Endothelial cell of umbilical vein (primary cell): Measurements from ENCODE around the gene PIGZ. TPM values are rescaled to one million over a fixed set of nuclear protein-coding genes. Genes with fewer than 3 reads are reported as not detected.

Experiments used
- BruUV-seq: library from RNA; stranded (reverse); fragments of 400-500 nt; replicated peaks from 2 replicates; lab custom pipeline; 2021; lab: Mats Ljungman, UMichigan
- CTCF ChIA-PET: fragments of 300-600, 350-600 bp; sonication (Branson Sonifier 250); formaldehyde crosslinking; loops from one replicate; lab custom pipeline; 2021; ENCODE audit warnings: antibody characterized with exemption, inconsistent platforms; lab: Charles Lee
- POLR2A ChIA-PET: fragments of 300-600, 350-600 bp; sonication (Branson Sonifier 250); formaldehyde crosslinking; loops from one replicate; lab custom pipeline; 2021; ENCODE audit warnings: antibody characterized with exemption, inconsistent platforms; lab: Charles Lee
- DNase-seq: peaks from one replicate; pipeline ENCODE4 v3.0.0-alpha.2; 2011; ENCODE audit warnings: low read depth, low spot score
- FAIRE-seq: peaks from 2 replicates; lab custom pipeline; 2011; peaks lifted over from hg19 to GRCh38; lab: Jason Lieb, UNC
- H2AFZ ChIP-seq: 2 replicates; pipeline ENCODE4 v1.6.0; 2012; ENCODE audit warnings: low read depth, low read length, control low read depth, inconsistent platforms
- H3K27ac ChIP-seq: 2 replicates; pipeline ENCODE4 v1.5.1; 2011; ENCODE audit warnings: low read depth, mild to moderate bottlenecking, control low read depth, low read length, moderate library complexity; ENCODE audit not compliant: insufficient read depth
- H3K27me3 ChIP-seq, 2 experiments: 2 replicates each; pipeline versions ENCODE4 v1.6.0 to v1.6.1; 2011; ENCODE audit warnings: low read length in 2 of 2, mixed read lengths in 1 of 2; ENCODE audit not compliant: control insufficient read depth in 2 of 2, insufficient read depth in 2 of 2
- H3K36me3 ChIP-seq, 2 experiments: 2 replicates in 1 of 2; 3 replicates in 1 of 2; pipeline ENCODE4 v1.5.1; 2011; ENCODE audit warnings: low read length in 2 of 2, mild to moderate bottlenecking in 1 of 2, moderate library complexity in 1 of 2; ENCODE audit not compliant: control insufficient read depth in 2 of 2, insufficient read depth in 2 of 2; ENCODE audit errors: extremely low read depth in 1 of 2
- H3K4me1 ChIP-seq: 3 replicates; pipeline ENCODE4 v1.5.1; 2011; ENCODE audit warnings: mild to moderate bottlenecking, low read length; ENCODE audit not compliant: control insufficient read depth, insufficient read depth; ENCODE audit errors: extremely low read depth
- H3K4me2 ChIP-seq: 2 replicates; pipeline ENCODE4 v1.6.1; 2011; ENCODE audit warnings: low read length, control low read depth, mixed read lengths; ENCODE audit not compliant: insufficient read depth
- H3K4me3 ChIP-seq, 3 experiments: fragments of 200-600 bp in 1 of 3; sonication (generic), shearing (Covaris generic) in 1 of 3; replicated peaks in 1 of 3; 2 replicates each; pipeline ENCODE4 v1.5.1; 2011 to 2016; ENCODE audit warnings: control low read depth in 3 of 3, low read length in 3 of 3, mild to moderate bottlenecking in 2 of 3, inconsistent platforms in 1 of 3, low read depth in 1 of 3, moderate library complexity in 1 of 3; ENCODE audit not compliant: insufficient read depth in 1 of 3
- H3K79me2 ChIP-seq: 2 replicates; pipeline ENCODE4 v1.6.0; 2012; ENCODE audit warnings: low read length, inconsistent platforms; ENCODE audit not compliant: control insufficient read depth, insufficient read depth
- H3K9ac ChIP-seq: replicated peaks from 2 replicates; pipeline ENCODE3; 2011; ENCODE audit warnings: low read length, control low read depth; ENCODE audit not compliant: insufficient read depth; ENCODE audit errors: extremely low read depth
- H3K9me1 ChIP-seq: replicated peaks from 3 replicates; pipeline ENCODE4 v1.6.0; 2011; ENCODE audit warnings: mild to moderate bottlenecking, low read length; ENCODE audit not compliant: control insufficient read depth, insufficient read depth; ENCODE audit errors: extremely low read depth
- H3K9me3 ChIP-seq: replicated peaks from 2 replicates; pipeline ENCODE4 v1.5.1; 2012; ENCODE audit warnings: low read length, inconsistent platforms; ENCODE audit not compliant: control insufficient read depth, insufficient read depth
- H4K20me1 ChIP-seq: replicated peaks from 2 replicates; pipeline ENCODE3; 2011; ENCODE audit warnings: mild to moderate bottlenecking, low read length; ENCODE audit not compliant: control insufficient read depth, insufficient read depth; ENCODE audit errors: extremely low read depth
- CTCF ChIP-seq, 2 donors: IDR thresholded peaks; 1 replicate in 1 of 2; 2 replicates in 1 of 2; pipeline ENCODE4 v1.5.1; 2011; ENCODE audit warnings: low read length in 2 of 2, mild to moderate bottlenecking in 2 of 2, moderate library complexity in 2 of 2, control low read depth in 1 of 2, inconsistent platforms in 1 of 2, low read depth in 1 of 2; ENCODE audit not compliant: insufficient read depth in 1 of 2; ENCODE audit errors: extremely low read depth in 1 of 2
- EZH2 ChIP-seq: IDR thresholded peaks from 2 replicates; pipeline ENCODE4 v1.6.1; 2012; ENCODE audit warnings: borderline replicate concordance, low read depth, mild to moderate bottlenecking, moderate library complexity, low read length, inconsistent platforms; ENCODE audit not compliant: severe bottlenecking
- FOS ChIP-seq: IDR thresholded peaks from 2 replicates; pipeline ENCODE4 v1.6.1; 2011; ENCODE audit warnings: mild to moderate bottlenecking, low read length, moderate library complexity, borderline replicate concordance; ENCODE audit not compliant: insufficient read depth
- GATA2 ChIP-seq: IDR thresholded peaks from 2 replicates; pipeline ENCODE4 v1.7.0; 2011; ENCODE audit warnings: low read depth, mild to moderate bottlenecking, moderate library complexity, mixed read lengths, low read length; ENCODE audit not compliant: insufficient read length, insufficient read depth
- JUN ChIP-seq: IDR thresholded peaks from 2 replicates; pipeline ENCODE4 v1.6.1; 2011; ENCODE audit warnings: borderline replicate concordance, low read depth; ENCODE audit not compliant: insufficient read length, insufficient read depth
- MAX ChIP-seq: IDR thresholded peaks from 2 replicates; pipeline ENCODE4 v1.6.1; 2011; ENCODE audit not compliant: insufficient read depth, insufficient read length
- MYC ChIP-seq: IDR thresholded peaks from one replicate; pipeline ENCODE4 v1.6.1; 2011; ENCODE audit warnings: mild to moderate bottlenecking, low read depth, low read length
- POLR2A ChIP-seq: IDR thresholded peaks from 2 replicates; pipeline ENCODE4 v1.6.1; 2012; ENCODE audit warnings: low read depth, mild to moderate bottlenecking, control low read depth, low read length
- POLR2AphosphoS5 ChIP-seq: IDR thresholded peaks from 2 replicates; pipeline ENCODE4 v1.6.1; 2012; ENCODE audit warnings: low read depth, mild to moderate bottlenecking, control low read depth, low read length, moderate library complexity; ENCODE audit not compliant: insufficient read depth
- dilution Hi-C: fragments of 300-500 bp; cut with MboI; formaldehyde crosslinking; loops from one replicate; pipeline ENCODE4 v1.15.0; 2019; ENCODE audit warnings: low sequenced_read_pairs; ENCODE audit not compliant: extremely low pct_ligation_motif_present
- intact Hi-C: fragments of 100-400 bp; cut with micrococcal nuclease; formaldehyde crosslinking; loops from one replicate; pipeline ENCODE4 v1.10.0; 2022
- polyA plus RNA-seq, 4 experiments: library from polyadenylated mRNA; depleted of rRNA in 3 of 4; stranded (reverse) in 3 of 4; unstranded in 1 of 4; fragments of >200 nt; gene quantifications; 2 replicates each; pipeline versions ENCODE4 v1.2.1 to v1.2.3, GENCODE V29; 2011 to 2012; ENCODE audit warnings: missing spikeins in 1 of 4
- total RNA-seq: library from RNA; stranded (reverse); gene quantifications from 2 replicates; pipeline ENCODE4 v1.2.3, GENCODE V29; 2021

Gene PIGZ
- total and polyA plus RNA-seq, 2 donors (not counting 3 experiments of a cell fraction or from before 2014, with no cell fraction given): 6.0 to 6.5 TPM

GRCh38 chr3:197008436-197009209 is 40.0 kb upstream of the PIGZ start:
- intact Hi-C loops: loop anchor here (10.0 kb wide), 1 partner anchor 506 kb away; no protein-coding TSS in a partner anchor
- Histone ChIP-seq H3K4me2 (no peak overlapping the region), H3K27ac (no peak overlapping the region), H3K27me3 (no peaks in the 10 kb centered on the region), H3K9me1 (no peaks in the 10 kb centered on the region), H3K9me3 (no peaks in the 10 kb centered on the region), H2AFZ (no peak overlapping the region), H3K4me1 (peaks cover 2% of the 10 kb centered on the region), H3K9ac (no peak overlapping the region), H3K36me3 (no peaks in the 10 kb centered on the region), H4K20me1 (no peaks in the 10 kb centered on the region), H3K4me3 (no peak overlapping the region), H3K79me2 (no peaks in the 10 kb centered on the region)
- DNase-seq (no peak), FAIRE-seq (no peak)
- TF ChIP-seq JUN: no peak
- no peak for TF ChIP-seq POLR2A
- TF ChIP-seq CTCF (IDR thresholded peaks at IDR 0.05; ENCODE audit: extremely low read depth in 1 of 2, insufficient read depth in 1 of 2, low read depth in 1 of 2, low read length in 2 of 2): no peak
- no peak for TF ChIP-seq POLR2AphosphoS5
- CTCF ChIA-PET: interaction anchor here (2.3 kb wide), 1 partner anchor 21 kb away, joined by 9 read pairs; the partner anchor contains the start of gene MELTF
- no TSS peak for BruUV-seq
- dilution Hi-C loops: no loop called here
- POLR2A ChIA-PET: no interaction called here

- no peaks in the 10 kb centered on the region for H3K9me3 ChIP-seq
- H3K27me3 ChIP-seq: no peaks in the 10 kb centered on the region
- DNase-seq (no peak), FAIRE-seq (no peak)
- no peaks in the 10 kb centered on the region for H3K9me1 ChIP-seq
- no peak overlapping the region for H2AFZ ChIP-seq
- ChIA-PET CTCF (no interaction called here), POLR2A (no interaction called here)
- H3K4me1 ChIP-seq: peaks cover 2% of the 10 kb centered on the region
- H3K4me2 ChIP-seq: no peak overlapping the region
- no peaks in the 10 kb centered on the region for H3K79me2 ChIP-seq
- H3K4me3 ChIP-seq: no peak overlapping the region
- dilution Hi-C loops: no loop called here
- intact Hi-C loops: loop anchor here (10.0 kb wide), 1 partner anchor 507 kb away; no protein-coding TSS in a partner anchor
- H3K27ac ChIP-seq: no peak overlapping the region
- no TSS peak for BruUV-seq
- TF ChIP-seq EZH2 (no peak), JUN (no peak), POLR2A (no peak), GATA2 (no peak), CTCF (IDR thresholded peaks at IDR 0.05; ENCODE audit: extremely low read depth in 1 of 2, insufficient read depth in 1 of 2, low read depth in 1 of 2, low read length in 2 of 2) (no peak), MYC (no peak), MAX (no peak), POLR2AphosphoS5 (no peak), FOS (no peak)
- H3K36me3 ChIP-seq: no peaks in the 10 kb centered on the region
- H3K9ac ChIP-seq: no peak overlapping the region
- no peaks in the 10 kb centered on the region for H4K20me1 ChIP-seq
These were observed 39.3 kb upstream of the PIGZ start for GRCh38 chr3:197007953-197008352.
